AG04449 (cell line): ENCODE results near the gene TBC1D14.
A peak's percentile ranks its signal among the peaks of the same experiment; 100 is the strongest.

Source experiments
- CTCF ChIA-PET: fragments of 350-600 bp; formaldehyde crosslinking; extraction: SDS; loops from one replicate; lab custom pipeline; 2021; ENCODE audit warnings: antibody characterized with exemption; lab: Yijun Ruan, JAX
- POLR2A ChIA-PET: fragments of 400-600, 350-600 bp; formaldehyde crosslinking; extraction: SDS; loops from one replicate; lab custom pipeline; 2020; ENCODE audit warnings: antibody characterized with exemption, inconsistent platforms; lab: Yijun Ruan, JAX
- DNase-seq: peaks from one replicate; pipeline ENCODE4 v3.0.0-alpha.2; 2010; ENCODE audit warnings: low read depth, low spot score
- H3K4me3 ChIP-seq: 2 replicates; pipeline ENCODE4 v1.5.1; 2011; ENCODE audit warnings: low read depth, mild to moderate bottlenecking, control low read depth, low read length
- TF ChIP-seq, protein P1 (sequence below): IDR thresholded peaks from one replicate; pipeline ENCODE4 v1.5.1; 2011; ENCODE audit warnings: mild to moderate bottlenecking, moderate library complexity, low read length, control low read depth, inconsistent platforms; ENCODE audit not compliant: insufficient read depth; ENCODE audit errors: missing control alignments

The TBC1D14 gene

DNA sequence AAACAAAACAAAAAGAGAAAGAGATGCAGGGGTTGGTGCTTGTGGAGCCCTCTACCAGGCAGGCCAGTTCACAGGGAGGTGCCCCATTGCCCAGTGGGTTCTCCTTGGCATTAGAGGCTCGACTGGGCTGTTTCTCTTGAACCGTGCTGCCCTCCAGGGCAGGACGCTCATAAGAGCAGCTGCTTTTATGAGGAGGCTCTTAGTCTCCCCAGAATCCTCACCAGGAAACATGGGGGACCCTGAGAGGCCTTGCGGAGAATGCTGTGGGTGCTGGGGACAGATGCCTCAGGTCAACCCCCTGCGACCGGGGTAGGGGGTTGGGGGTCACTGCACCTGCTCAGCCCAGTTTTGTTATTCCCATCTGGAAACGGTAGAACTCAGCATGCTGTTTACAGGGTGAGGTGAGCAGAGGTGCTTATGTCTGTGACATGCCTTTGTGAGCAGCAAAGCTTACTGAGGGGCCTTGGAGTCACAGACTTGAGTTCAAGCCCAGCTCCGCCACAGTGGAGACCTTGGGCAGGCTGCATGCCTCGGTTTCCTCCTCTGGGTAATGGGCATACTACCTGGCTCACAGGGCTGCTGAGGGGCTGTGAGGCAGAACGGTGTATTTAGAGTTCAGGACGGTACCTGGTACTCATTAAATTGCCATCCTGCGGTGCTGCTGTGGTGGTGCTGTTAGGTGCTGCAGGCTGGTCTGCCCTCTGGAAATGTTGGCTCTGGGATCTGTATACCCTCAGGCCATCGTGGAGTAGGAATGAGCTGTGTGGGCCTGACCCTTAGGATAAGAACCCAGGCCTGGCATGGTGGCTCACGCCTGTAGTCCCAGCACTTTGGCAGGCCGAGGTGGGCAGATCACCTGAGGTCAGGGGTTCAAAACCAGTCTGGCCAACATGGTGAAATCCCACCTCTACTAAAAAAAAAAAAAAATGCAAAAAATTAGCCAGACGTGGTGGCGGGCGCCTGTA lies 5.7 kb downstream of the TBC1D14 start:
- ChIA-PET POLR2A (no interaction called here), CTCF (interaction anchor here (0.9 kb wide), 1 partner anchor 59 kb away, joined by 3 read pairs; no protein-coding TSS in a partner anchor)
- TF ChIP-seq, protein P1, sequence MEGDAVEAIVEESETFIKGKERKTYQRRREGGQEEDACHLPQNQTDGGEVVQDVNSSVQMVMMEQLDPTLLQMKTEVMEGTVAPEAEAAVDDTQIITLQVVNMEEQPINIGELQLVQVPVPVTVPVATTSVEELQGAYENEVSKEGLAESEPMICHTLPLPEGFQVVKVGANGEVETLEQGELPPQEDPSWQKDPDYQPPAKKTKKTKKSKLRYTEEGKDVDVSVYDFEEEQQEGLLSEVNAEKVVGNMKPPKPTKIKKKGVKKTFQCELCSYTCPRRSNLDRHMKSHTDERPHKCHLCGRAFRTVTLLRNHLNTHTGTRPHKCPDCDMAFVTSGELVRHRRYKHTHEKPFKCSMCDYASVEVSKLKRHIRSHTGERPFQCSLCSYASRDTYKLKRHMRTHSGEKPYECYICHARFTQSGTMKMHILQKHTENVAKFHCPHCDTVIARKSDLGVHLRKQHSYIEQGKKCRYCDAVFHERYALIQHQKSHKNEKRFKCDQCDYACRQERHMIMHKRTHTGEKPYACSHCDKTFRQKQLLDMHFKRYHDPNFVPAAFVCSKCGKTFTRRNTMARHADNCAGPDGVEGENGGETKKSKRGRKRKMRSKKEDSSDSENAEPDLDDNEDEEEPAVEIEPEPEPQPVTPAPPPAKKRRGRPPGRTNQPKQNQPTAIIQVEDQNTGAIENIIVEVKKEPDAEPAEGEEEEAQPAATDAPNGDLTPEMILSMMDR = no peak
- no peak overlapping the region for H3K4me3 ChIP-seq
- no peak for DNase-seq

DNA sequence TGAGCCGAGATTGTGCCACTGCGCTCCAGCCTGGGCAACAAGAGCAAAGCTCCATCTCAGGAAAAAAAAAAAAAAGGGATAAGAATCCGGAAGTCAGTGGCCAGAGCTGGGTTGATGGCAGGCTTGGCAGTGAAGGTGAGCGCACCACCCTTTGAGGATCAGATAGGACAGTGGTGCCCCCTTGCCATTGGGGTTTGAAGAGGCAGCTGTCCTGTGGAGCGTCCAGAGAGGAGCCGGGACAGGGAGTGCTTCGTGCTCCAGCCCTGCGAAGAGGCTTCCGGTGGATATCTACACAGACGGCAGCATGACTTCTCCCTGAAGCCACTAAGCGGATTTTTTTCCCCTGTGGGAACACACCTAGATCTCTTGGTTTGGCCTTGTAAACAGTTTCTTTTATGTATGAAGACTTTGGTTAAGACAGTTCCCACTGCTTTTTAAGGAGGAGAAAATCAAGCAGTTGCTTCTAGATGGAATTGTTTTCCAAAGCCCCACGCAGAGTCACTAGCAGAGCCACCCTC lies 6.5 kb downstream of the TBC1D14 start:
- ChIA-PET POLR2A (no interaction called here), CTCF (interaction anchor here (0.9 kb wide), 1 partner anchor 58 kb away, joined by 3 read pairs; no protein-coding TSS in a partner anchor)
- no peak overlapping the region for H3K4me3 ChIP-seq
- DNase-seq = no peak
- TF ChIP-seq, protein P1 = no peak

DNA sequence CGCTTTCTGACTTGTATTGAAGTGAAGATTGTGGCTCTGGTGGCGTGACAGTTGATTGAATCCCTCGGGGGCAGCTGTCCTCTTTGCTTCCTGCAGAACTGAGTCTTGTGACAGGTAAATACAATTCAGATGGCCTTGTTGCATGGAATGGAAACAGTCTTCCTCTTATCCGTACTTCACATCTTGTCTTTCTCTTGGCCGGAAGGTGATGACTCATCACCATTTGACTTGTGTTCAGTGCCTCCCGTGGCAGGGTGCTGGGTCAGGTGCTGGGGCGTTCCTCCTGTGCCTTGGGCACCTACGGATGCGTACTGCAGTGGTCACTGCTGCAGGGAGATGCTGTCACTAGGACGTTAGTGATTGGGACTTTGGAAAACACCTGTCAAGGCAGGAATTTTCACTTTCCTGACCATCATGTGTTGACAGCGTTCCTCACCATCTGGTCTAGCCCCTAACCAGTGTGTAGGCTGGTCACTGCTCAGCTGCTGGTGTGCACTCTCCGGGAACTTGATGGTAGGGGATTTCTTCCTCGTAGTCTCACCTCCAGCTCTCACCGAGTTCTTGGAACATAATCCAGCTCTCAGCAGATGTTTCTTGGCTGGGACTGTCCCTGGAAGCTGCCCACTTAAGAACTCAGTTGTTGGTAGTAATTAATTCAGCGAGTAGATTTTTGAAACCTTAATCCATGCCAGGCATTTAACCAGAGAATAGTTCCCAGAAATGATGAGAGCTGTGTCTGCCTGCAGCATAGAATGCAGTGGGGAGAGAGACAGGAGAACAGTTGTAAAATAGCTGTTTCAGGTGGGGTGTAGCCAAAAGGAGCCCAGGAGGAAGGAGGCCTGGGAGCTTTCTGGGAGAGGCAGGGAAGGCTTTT lies 7.2 kb downstream of the TBC1D14 start:
- H3K4me3 ChIP-seq = no peak overlapping the region
- DNase-seq = no peak
- ChIA-PET CTCF (interaction anchor here (1.1 to 2.1 kb wide), 3 partner anchors 8 to 65 kb away, joined by 3 to 9 read pairs (median 5); partner anchors contain the start of gene TBC1D14), POLR2A (no interaction called here)
- TF ChIP-seq, protein P1 = no peak

DNA sequence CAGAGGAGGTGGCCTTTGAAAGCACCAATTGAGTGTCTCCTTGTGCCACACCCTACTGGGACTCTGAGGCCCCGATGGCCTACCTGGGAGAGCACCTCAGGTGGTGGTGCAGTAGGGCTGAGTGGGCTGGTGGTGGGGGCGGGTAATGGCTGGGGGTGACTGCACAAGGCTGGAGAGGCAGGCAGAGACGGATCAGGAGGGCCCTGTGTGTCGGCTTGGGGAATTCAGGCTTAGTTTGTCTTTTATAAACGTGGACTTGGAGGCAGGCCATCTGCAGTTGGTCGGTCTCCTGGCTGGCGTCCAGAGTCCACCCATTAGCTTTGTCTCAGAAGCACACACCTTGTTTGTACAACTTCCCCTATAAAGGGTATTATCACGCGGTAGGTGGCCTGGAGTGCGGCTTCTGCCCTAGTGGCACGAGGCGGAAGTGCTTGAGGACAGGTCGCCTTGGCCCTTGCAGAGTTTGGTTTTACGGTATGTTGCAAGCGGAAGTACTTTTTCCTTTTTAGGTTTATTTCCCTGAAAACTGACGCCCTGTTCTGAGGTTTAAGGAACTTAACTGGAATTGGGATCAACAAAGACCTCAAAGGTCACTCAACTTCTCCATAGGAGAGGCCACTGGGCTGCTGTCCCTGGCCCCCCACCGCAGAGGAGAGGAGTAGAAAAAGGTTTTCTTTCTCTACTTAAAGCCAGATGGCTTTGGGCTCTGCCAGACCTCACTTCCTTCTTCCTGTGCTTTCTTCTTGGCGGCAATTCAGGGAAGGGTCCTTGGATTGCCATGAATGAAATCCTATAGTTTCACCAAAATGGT lies 8.0 kb downstream of the TBC1D14 start:
- CTCF ChIA-PET = interaction anchor here (1.1 to 2.1 kb wide), 4 partner anchors 9 to 64 kb away, joined by 3 to 9 read pairs (median 5); partner anchors contain the start of gene TBC1D14
- no peak for DNase-seq
- TF ChIP-seq, protein P1 = peak; percentile 21
- no peak overlapping the region for H3K4me3 ChIP-seq
- POLR2A ChIA-PET = no interaction called here

DNA sequence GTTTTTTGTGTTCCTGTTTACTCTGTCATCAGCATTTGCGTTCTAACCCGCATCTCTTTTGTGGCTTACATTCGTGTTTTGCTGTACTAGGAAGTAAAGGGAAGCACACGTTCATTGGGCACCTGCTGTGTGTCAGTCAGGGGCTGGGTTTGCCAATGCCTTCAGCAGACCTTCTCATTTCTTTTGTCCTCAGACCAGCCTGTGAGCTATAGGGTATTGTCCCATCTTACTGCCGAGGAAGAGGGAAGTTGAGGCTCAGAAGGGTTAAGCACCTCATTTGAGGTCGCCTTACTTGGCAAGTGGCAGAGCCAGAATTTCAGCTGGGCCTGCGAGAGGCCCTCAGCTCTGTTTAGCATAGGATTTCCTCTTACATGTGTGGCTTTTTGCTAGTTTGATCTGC lies 8.7 kb downstream of the TBC1D14 start:
- ChIA-PET CTCF (interaction anchor here (0.6 to 2.1 kb wide), 4 partner anchors 9 to 19 kb away, joined by 3 to 9 read pairs (median 4); partner anchors contain the start of gene TBC1D14), POLR2A (no interaction called here)
- H3K4me3 ChIP-seq = no peak overlapping the region
- TF ChIP-seq, protein P1 = no peak
- DNase-seq = no peak
